Endothelial cell of umbilical vein (primary cell): Measurements from ENCODE around the gene GDPGP1. TPM values are rescaled to one million over a fixed set of nuclear protein-coding genes. Genes with fewer than 3 reads are reported as not detected.

Experiments used
- BruUV-seq: library from RNA; stranded (reverse); fragments of 400-500 nt; replicated peaks from 2 replicates; lab custom pipeline; 2021; lab: Mats Ljungman, UMichigan
- CTCF ChIA-PET: fragments of 300-600, 350-600 bp; sonication (Branson Sonifier 250); formaldehyde crosslinking; loops from one replicate; lab custom pipeline; 2021; ENCODE audit warnings: antibody characterized with exemption, inconsistent platforms; lab: Charles Lee
- POLR2A ChIA-PET: fragments of 300-600, 350-600 bp; sonication (Branson Sonifier 250); formaldehyde crosslinking; loops from one replicate; lab custom pipeline; 2021; ENCODE audit warnings: antibody characterized with exemption, inconsistent platforms; lab: Charles Lee
- DNase-seq: peaks from one replicate; pipeline ENCODE4 v3.0.0-alpha.2; 2011; ENCODE audit warnings: low read depth, low spot score
- FAIRE-seq: peaks from 2 replicates; lab custom pipeline; 2011; peaks lifted over from hg19 to GRCh38; lab: Jason Lieb, UNC
- H2AFZ ChIP-seq: 2 replicates; pipeline ENCODE4 v1.6.0; 2012; ENCODE audit warnings: low read depth, low read length, control low read depth, inconsistent platforms
- H3K27ac ChIP-seq: 2 replicates; pipeline ENCODE4 v1.5.1; 2011; ENCODE audit warnings: low read depth, mild to moderate bottlenecking, control low read depth, low read length, moderate library complexity; ENCODE audit not compliant: insufficient read depth
- H3K27me3 ChIP-seq, 2 experiments: 2 replicates each; pipeline versions ENCODE4 v1.6.0 to v1.6.1; 2011; ENCODE audit warnings: low read length in 2 of 2, mixed read lengths in 1 of 2; ENCODE audit not compliant: control insufficient read depth in 2 of 2, insufficient read depth in 2 of 2
- H3K36me3 ChIP-seq, 2 experiments: 2 replicates in 1 of 2; 3 replicates in 1 of 2; pipeline ENCODE4 v1.5.1; 2011; ENCODE audit warnings: low read length in 2 of 2, mild to moderate bottlenecking in 1 of 2, moderate library complexity in 1 of 2; ENCODE audit not compliant: control insufficient read depth in 2 of 2, insufficient read depth in 2 of 2; ENCODE audit errors: extremely low read depth in 1 of 2
- H3K4me1 ChIP-seq: 3 replicates; pipeline ENCODE4 v1.5.1; 2011; ENCODE audit warnings: mild to moderate bottlenecking, low read length; ENCODE audit not compliant: control insufficient read depth, insufficient read depth; ENCODE audit errors: extremely low read depth
- H3K4me2 ChIP-seq: 2 replicates; pipeline ENCODE4 v1.6.1; 2011; ENCODE audit warnings: low read length, control low read depth, mixed read lengths; ENCODE audit not compliant: insufficient read depth
- H3K4me3 ChIP-seq, 3 experiments: fragments of 200-600 bp in 1 of 3; sonication (generic), shearing (Covaris generic) in 1 of 3; replicated peaks in 1 of 3; 2 replicates each; pipeline ENCODE4 v1.5.1; 2011 to 2016; ENCODE audit warnings: control low read depth in 3 of 3, low read length in 3 of 3, mild to moderate bottlenecking in 2 of 3, inconsistent platforms in 1 of 3, low read depth in 1 of 3, moderate library complexity in 1 of 3; ENCODE audit not compliant: insufficient read depth in 1 of 3
- H3K79me2 ChIP-seq: 2 replicates; pipeline ENCODE4 v1.6.0; 2012; ENCODE audit warnings: low read length, inconsistent platforms; ENCODE audit not compliant: control insufficient read depth, insufficient read depth
- H3K9ac ChIP-seq: replicated peaks from 2 replicates; pipeline ENCODE3; 2011; ENCODE audit warnings: low read length, control low read depth; ENCODE audit not compliant: insufficient read depth; ENCODE audit errors: extremely low read depth
- H3K9me1 ChIP-seq: replicated peaks from 3 replicates; pipeline ENCODE4 v1.6.0; 2011; ENCODE audit warnings: mild to moderate bottlenecking, low read length; ENCODE audit not compliant: control insufficient read depth, insufficient read depth; ENCODE audit errors: extremely low read depth
- H3K9me3 ChIP-seq: replicated peaks from 2 replicates; pipeline ENCODE4 v1.5.1; 2012; ENCODE audit warnings: low read length, inconsistent platforms; ENCODE audit not compliant: control insufficient read depth, insufficient read depth
- H4K20me1 ChIP-seq: replicated peaks from 2 replicates; pipeline ENCODE3; 2011; ENCODE audit warnings: mild to moderate bottlenecking, low read length; ENCODE audit not compliant: control insufficient read depth, insufficient read depth; ENCODE audit errors: extremely low read depth
- CTCF ChIP-seq, 2 donors: IDR thresholded peaks; 1 replicate in 1 of 2; 2 replicates in 1 of 2; pipeline ENCODE4 v1.5.1; 2011; ENCODE audit warnings: low read length in 2 of 2, mild to moderate bottlenecking in 2 of 2, moderate library complexity in 2 of 2, control low read depth in 1 of 2, inconsistent platforms in 1 of 2, low read depth in 1 of 2; ENCODE audit not compliant: insufficient read depth in 1 of 2; ENCODE audit errors: extremely low read depth in 1 of 2
- EZH2 ChIP-seq: IDR thresholded peaks from 2 replicates; pipeline ENCODE4 v1.6.1; 2012; ENCODE audit warnings: borderline replicate concordance, low read depth, mild to moderate bottlenecking, moderate library complexity, low read length, inconsistent platforms; ENCODE audit not compliant: severe bottlenecking
- FOS ChIP-seq: IDR thresholded peaks from 2 replicates; pipeline ENCODE4 v1.6.1; 2011; ENCODE audit warnings: mild to moderate bottlenecking, low read length, moderate library complexity, borderline replicate concordance; ENCODE audit not compliant: insufficient read depth
- GATA2 ChIP-seq: IDR thresholded peaks from 2 replicates; pipeline ENCODE4 v1.7.0; 2011; ENCODE audit warnings: low read depth, mild to moderate bottlenecking, moderate library complexity, mixed read lengths, low read length; ENCODE audit not compliant: insufficient read length, insufficient read depth
- JUN ChIP-seq: IDR thresholded peaks from 2 replicates; pipeline ENCODE4 v1.6.1; 2011; ENCODE audit warnings: borderline replicate concordance, low read depth; ENCODE audit not compliant: insufficient read length, insufficient read depth
- MAX ChIP-seq: IDR thresholded peaks from 2 replicates; pipeline ENCODE4 v1.6.1; 2011; ENCODE audit not compliant: insufficient read depth, insufficient read length
- MYC ChIP-seq: IDR thresholded peaks from one replicate; pipeline ENCODE4 v1.6.1; 2011; ENCODE audit warnings: mild to moderate bottlenecking, low read depth, low read length
- POLR2A ChIP-seq: IDR thresholded peaks from 2 replicates; pipeline ENCODE4 v1.6.1; 2012; ENCODE audit warnings: low read depth, mild to moderate bottlenecking, control low read depth, low read length
- POLR2AphosphoS5 ChIP-seq: IDR thresholded peaks from 2 replicates; pipeline ENCODE4 v1.6.1; 2012; ENCODE audit warnings: low read depth, mild to moderate bottlenecking, control low read depth, low read length, moderate library complexity; ENCODE audit not compliant: insufficient read depth
- dilution Hi-C: fragments of 300-500 bp; cut with MboI; formaldehyde crosslinking; loops from one replicate; pipeline ENCODE4 v1.15.0; 2019; ENCODE audit warnings: low sequenced_read_pairs; ENCODE audit not compliant: extremely low pct_ligation_motif_present
- intact Hi-C: fragments of 100-400 bp; cut with micrococcal nuclease; formaldehyde crosslinking; loops from one replicate; pipeline ENCODE4 v1.10.0; 2022
- polyA plus RNA-seq, 4 experiments: library from polyadenylated mRNA; depleted of rRNA in 3 of 4; stranded (reverse) in 3 of 4; unstranded in 1 of 4; fragments of >200 nt; gene quantifications; 2 replicates each; pipeline versions ENCODE4 v1.2.1 to v1.2.3, GENCODE V29; 2011 to 2012; ENCODE audit warnings: missing spikeins in 1 of 4
- total RNA-seq: library from RNA; stranded (reverse); gene quantifications from 2 replicates; pipeline ENCODE4 v1.2.3, GENCODE V29; 2021

Gene GDPGP1
- total and polyA plus RNA-seq, 2 donors (not counting 3 experiments of a cell fraction or from before 2014, with no cell fraction given): 4.8 to 7.2 TPM

GRCh38 chr15:90194655-90195054 is 39.4 kb upstream of the GDPGP1 start:
- no peak overlapping the region for H2AFZ ChIP-seq
- H3K9me1 ChIP-seq: no peaks in the 10 kb centered on the region
- no peaks in the 10 kb centered on the region for H3K9me3 ChIP-seq
- no peaks in the 10 kb centered on the region for H3K27me3 ChIP-seq
- no peak overlapping the region for H3K4me2 ChIP-seq
- no peak overlapping the region for H3K27ac ChIP-seq
- TF ChIP-seq POLR2AphosphoS5 (no peak), MAX (no peak), GATA2 (no peak), POLR2A (no peak), CTCF (IDR thresholded peaks at IDR 0.05; ENCODE audit: extremely low read depth in 1 of 2, insufficient read depth in 1 of 2, low read depth in 1 of 2, low read length in 2 of 2) (no peak), JUN (no peak), FOS (no peak), EZH2 (no peak), MYC (no peak)
- DNase-seq: no peak
- no peak overlapping the region for H3K4me3 ChIP-seq
- dilution Hi-C loops: no loop called here
- ChIA-PET CTCF (no interaction called here), POLR2A (no interaction called here)
- H3K36me3 ChIP-seq: no peaks in the 10 kb centered on the region
- intact Hi-C loops: no loop called here
- H3K79me2 ChIP-seq: no peaks in the 10 kb centered on the region
- no TSS peak for BruUV-seq
- H4K20me1 ChIP-seq: no peaks in the 10 kb centered on the region
- no peak overlapping the region for H3K9ac ChIP-seq
- H3K4me1 ChIP-seq: no peaks in the 10 kb centered on the region
- FAIRE-seq: no peak
